OCI-LY3 (cell line): ENCODE data around the gene COX8C.

Experiments used
- EZH2phosphoT487 ChIP-seq: fragments of 200-600 bp; shearing (Covaris generic); IDR thresholded peaks from 2 replicates; pipeline ENCODE4 v1.6.1; 2018; ENCODE audit warnings: antibody characterized with exemption, mixed run types, low read depth
- TF ChIP-seq, protein P1 (sequence below): fragments of 200-600, 300-600 bp; sonication (generic); IDR thresholded peaks from 2 replicates; pipeline ENCODE4 v1.5.1; 2014; ENCODE audit warnings: antibody characterized with exemption, low read length, low read depth

- TF ChIP-seq, protein P1, sequence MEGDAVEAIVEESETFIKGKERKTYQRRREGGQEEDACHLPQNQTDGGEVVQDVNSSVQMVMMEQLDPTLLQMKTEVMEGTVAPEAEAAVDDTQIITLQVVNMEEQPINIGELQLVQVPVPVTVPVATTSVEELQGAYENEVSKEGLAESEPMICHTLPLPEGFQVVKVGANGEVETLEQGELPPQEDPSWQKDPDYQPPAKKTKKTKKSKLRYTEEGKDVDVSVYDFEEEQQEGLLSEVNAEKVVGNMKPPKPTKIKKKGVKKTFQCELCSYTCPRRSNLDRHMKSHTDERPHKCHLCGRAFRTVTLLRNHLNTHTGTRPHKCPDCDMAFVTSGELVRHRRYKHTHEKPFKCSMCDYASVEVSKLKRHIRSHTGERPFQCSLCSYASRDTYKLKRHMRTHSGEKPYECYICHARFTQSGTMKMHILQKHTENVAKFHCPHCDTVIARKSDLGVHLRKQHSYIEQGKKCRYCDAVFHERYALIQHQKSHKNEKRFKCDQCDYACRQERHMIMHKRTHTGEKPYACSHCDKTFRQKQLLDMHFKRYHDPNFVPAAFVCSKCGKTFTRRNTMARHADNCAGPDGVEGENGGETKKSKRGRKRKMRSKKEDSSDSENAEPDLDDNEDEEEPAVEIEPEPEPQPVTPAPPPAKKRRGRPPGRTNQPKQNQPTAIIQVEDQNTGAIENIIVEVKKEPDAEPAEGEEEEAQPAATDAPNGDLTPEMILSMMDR, result no peak
- no peak for TF ChIP-seq EZH2phosphoT487
Measured at GRCh38 chr14:93317875-93318807, 28.8 kb upstream of the COX8C start.
